A549 treated with Hydrocortisone at 1 μM for 4 hours (cell line): ENCODE results near the gene PERCC1. TPM values are rescaled to one million over a fixed set of nuclear protein-coding genes. Genes with fewer than 3 reads are reported as not detected.

Experiments used
- total RNA-seq: library from RNA; stranded (reverse); fragments of 200-300 nt; extraction: Qiagen RNA extraction; gene quantifications from 5 replicates; pipeline ENCODE4 v1.2.3, GENCODE V29; 2022

The PERCC1 gene
- not detected in 5 replicates for total RNA-seq

DNA sequence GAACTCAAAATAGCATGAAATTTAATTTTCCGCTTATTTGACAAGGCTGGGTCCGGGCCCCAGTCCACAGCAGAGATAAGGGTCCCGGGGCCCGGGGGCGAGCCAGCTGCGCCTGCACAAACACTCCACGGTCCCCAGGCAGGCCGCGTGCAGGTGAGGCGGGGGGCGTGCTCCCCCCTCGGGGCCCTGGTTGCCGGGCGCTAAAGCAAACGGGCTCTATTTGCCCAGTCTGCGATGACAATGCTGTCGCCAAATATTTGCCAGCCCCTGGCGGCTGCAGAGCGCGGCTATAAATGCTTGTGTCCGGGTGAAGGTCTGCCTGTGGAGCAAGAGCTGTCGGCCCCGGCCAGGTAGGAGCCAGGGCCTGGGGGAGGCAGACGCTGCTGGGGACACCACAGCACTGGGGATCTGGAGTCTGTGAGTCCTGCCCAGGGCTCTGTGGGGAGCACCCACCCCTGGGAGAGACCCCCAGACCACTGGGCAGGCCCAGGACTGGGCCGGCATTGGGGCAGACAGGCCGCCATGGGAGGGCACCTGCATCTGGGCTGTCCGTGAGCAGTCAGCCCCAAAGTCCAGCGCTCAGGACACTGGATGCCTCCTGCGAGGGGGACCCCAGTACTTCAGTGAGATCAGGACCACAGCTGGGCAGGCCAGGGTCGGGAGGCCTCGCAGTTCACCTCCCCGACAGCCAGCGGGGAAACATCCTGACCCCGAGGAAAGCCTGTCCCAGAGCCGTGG is at the start of gene PERCC1:
TSS of gene PERCC1 (plus strand) at position 320 of the 738 bp plus-strand sequence. CDS start 1,516 bp downstream, outside the sequence.

DNA sequence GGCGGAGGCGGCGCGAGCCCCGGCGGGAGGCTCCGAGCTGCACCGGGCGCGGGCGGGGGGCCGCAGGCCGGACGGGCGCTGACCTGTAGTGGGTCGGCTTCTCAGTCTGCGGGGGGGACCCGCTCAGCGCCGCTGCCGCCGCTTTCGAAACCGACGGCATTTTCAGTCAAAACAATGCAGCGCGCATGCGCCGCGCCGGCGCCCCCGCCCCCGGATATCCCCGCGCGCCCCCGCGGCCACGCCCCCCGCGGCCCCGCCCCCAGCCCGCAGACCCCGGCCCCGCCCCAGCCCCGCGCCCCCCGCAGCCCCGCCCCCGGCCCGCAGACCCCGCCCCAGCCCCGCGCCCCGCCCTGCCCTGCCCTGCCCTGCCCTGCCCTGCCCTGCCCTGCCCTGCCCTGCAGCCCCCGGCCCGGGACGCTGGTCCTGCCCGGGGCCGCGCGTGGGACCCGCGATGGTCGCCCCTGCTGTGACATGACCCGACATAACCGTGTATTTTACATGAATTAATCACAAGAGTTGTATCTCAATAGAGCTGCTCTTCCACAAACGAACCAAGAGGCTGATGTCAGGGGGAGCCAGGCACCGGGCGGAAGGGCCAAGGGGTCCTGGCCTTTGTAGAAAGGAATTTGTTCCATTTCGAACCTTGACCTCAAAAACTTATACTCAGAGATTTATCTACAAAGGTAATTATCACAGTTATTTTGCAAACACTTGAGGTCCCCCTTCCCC is 16.2 kb upstream of the PERCC1 start, which contains the start of gene UNKL:
TSS of gene UNKL (minus strand) at position 173 of the 729 bp plus-strand sequence. CDS start at position 160, 13 bp downstream.

GRCh38 chr16:1443980-1444729 is 13.3 kb downstream of the PERCC1 start, which contains the start of gene CCDC154:
Gene CCDC154 (minus strand): TSS chr16:1444556. CDS start chr16:1444322, 234 bp downstream.

GRCh38 chr16:1474796-1475551 is 44.1 kb downstream of the PERCC1 start, which contains the start of gene CLCN7:
Gene CLCN7 (minus strand): TSS chr16:1475028. CDS start chr16:1474974, 54 bp downstream.

Other genes starting within 250 kb of the PERCC1 start
- gene TPSG1, start 205.8 kb upstream of the PERCC1 start, total RNA-seq = 0.10 to 0.13 TPM in 2 of 5 replicates, not detected in the others
- not detected in 5 replicates for gene TPSB2, start 200.9 kb upstream of the PERCC1 start, total RNA-seq
- 0.28 TPM in 1 of 5 replicates, not detected in the others for gene TPSAB1, start 190.4 kb upstream of the PERCC1 start, total RNA-seq
- gene TPSD1, start 175.0 kb upstream of the PERCC1 start, total RNA-seq = not detected in 5 replicates
- 139 to 194 TPM (median 157 TPM) in 5 replicates for gene UBE2I, start 121.4 kb upstream of the PERCC1 start, total RNA-seq
- 0.64 to 1.6 TPM (median 0.93 TPM) in 5 replicates for gene BAIAP3, start 97.4 kb upstream of the PERCC1 start, total RNA-seq
- gene TSR3, start 79.2 kb upstream of the PERCC1 start, total RNA-seq = 61.7 to 98.0 TPM (median 90.5 TPM) in 5 replicates
- gene GNPTG, start 79.1 kb upstream of the PERCC1 start, total RNA-seq = 28.2 to 37.3 TPM (median 36.1 TPM) in 5 replicates
- gene UNKL, start 16.4 kb upstream of the PERCC1 start, total RNA-seq = 25.0 to 26.5 TPM (median 25.6 TPM) in 5 replicates
- gene UQCC4, start 10.3 kb upstream of the PERCC1 start, total RNA-seq = 32.1 to 38.6 TPM (median 36.5 TPM) in 5 replicates
- 0.06 to 0.33 TPM (median 0.27 TPM) in 5 replicates for gene CCDC154, start 13.5 kb downstream of the PERCC1 start, total RNA-seq
- 65.8 to 70.2 TPM (median 68.1 TPM) in 5 replicates for gene CLCN7, start 44.0 kb downstream of the PERCC1 start, total RNA-seq
- gene PTX4, start 57.9 kb downstream of the PERCC1 start, total RNA-seq = not detected in 5 replicates
- gene TELO2, start 62.3 kb downstream of the PERCC1 start, total RNA-seq = 33.6 to 38.1 TPM (median 35.9 TPM) in 5 replicates
- 0.07 to 0.23 TPM (median 0.12 TPM) in 3 of 5 replicates, not detected in the others for gene TMEM204, start 102.6 kb downstream of the PERCC1 start, total RNA-seq
- gene IFT140, start 181.0 kb downstream of the PERCC1 start, total RNA-seq = 6.3 to 9.5 TPM (median 8.4 TPM) in 5 replicates
- 13.3 to 16.8 TPM (median 14.3 TPM) in 5 replicates for gene CRAMP1, start 181.3 kb downstream of the PERCC1 start, total RNA-seq
- gene JPT2, start 247.2 kb downstream of the PERCC1 start, total RNA-seq = 170 to 228 TPM (median 171 TPM) in 5 replicates